Endothelial cell of hepatic sinusoid (primary cell): ENCODE measurements around the gene RAPGEF1.
"Not testable (repeated sequence)": the region's sequence is repeated elsewhere in the genome, so short reads cannot be mapped to it uniquely, and the experiment has no call there.

ENCODE experiments used
- in situ Hi-C: cut with HindIII; loops from 2 replicates; pipeline ENCODE4 v1.10.0; 2017; ENCODE audit warnings: low sequenced_read_pairs

RAPGEF1 gene

DNA sequence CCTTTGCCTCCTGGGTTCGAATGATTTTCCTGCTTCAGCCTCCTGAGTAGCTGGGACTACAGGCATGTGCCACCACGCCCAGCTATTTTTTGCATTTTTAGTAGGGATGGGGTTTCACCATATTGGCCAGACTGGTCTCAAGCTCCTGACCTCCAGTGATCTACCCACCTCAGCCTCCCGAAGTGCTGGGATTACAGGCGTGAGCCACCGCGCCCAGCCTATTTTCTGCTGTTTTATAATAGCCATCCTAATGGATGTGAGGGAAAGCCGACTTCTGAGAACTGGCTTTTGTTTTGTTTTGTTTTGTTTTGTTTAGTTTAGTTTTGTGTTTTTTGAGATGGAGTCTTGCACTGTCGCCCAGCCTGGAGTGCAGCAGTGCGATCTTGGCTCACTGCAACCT is 13.9 kb upstream of the RAPGEF1 start:
- in situ Hi-C loops: not testable (repeated sequence)

DNA sequence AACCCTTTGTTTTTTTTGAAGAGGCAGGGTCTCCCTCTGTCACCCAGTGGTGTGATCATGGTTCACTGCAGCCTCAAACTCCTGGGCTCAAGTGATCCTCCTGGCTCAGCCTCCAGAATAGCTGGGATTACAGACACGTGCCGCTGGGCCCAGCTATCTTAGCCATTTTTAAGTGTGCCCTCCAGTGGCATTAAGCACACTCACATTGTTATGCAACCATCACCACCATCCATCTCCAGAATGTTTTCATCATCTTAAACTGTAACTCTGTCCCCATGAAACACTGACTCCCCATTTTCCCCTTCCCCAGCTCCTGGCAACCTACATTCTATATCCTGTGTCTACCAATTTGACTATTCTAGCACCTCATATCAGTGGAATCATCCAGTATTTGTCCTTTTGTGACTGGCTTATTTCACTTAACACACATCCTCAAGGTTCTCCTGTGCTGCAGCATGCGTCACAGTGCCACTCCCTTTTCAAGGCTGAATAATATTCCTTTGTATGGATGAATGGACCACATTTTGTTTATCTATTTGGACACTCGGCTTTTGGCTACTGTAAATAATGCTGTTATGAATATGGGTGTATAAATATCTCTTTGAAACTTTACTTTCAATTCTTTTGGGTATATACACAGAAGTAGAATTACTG is 12.5 kb upstream of the RAPGEF1 start:
- in situ Hi-C loops: no loop called here

GRCh38 chr9:131748411-131748955 is 8.6 kb upstream of the RAPGEF1 start:
- in situ Hi-C loops: no loop called here

- in situ Hi-C loops: no loop called here
These were observed 7.5 kb upstream of the RAPGEF1 start for GRCh38 chr9:131747352-131747751.

DNA sequence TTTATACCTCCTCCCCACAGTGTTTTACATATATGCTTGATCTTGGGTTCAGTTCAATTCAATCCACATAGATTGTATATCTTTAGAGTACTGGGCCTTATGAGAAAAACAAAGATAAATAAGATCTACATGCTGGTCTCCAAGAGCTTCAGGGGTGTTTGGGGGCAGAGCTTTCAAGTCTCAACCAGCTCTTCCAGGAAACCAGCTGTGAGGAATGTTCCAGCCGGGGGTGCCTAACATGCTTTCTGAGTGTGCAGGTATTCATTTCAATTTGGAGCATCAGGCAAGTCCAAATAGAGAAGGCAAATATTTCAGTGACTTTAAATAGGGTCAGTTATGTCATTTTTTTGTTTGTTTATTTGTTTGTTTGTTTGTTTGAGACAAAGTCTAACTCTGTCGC is 5.7 kb upstream of the RAPGEF1 start:
- in situ Hi-C loops: no loop called here

DNA sequence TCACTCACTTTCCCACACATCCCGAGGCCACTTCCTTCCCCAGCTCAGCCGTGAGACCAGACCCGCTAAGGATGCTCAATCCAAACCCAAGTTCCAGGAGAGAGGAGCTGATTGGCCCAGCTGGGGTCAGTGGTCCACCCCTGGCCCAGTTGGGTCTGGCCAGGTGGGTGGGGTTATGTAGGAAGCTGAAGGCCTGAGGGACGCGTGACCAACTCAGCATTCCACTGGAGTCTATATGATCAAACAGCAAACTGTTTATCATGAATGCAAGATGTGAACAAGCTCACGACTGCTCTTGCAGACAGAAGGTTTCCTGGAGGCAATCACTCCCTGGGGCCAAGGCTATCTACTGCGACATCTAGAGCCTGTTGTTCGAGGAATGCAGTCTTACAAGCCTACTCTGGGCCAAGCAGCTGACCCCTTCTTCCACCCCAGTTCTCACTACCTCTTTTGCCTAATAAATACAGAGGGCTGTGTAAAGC is 4.9 kb upstream of the RAPGEF1 start:
- in situ Hi-C loops: no loop called here

GRCh38 chr9:131744171-131744719 is 4.4 kb upstream of the RAPGEF1 start:
- in situ Hi-C loops: no loop called here

DNA sequence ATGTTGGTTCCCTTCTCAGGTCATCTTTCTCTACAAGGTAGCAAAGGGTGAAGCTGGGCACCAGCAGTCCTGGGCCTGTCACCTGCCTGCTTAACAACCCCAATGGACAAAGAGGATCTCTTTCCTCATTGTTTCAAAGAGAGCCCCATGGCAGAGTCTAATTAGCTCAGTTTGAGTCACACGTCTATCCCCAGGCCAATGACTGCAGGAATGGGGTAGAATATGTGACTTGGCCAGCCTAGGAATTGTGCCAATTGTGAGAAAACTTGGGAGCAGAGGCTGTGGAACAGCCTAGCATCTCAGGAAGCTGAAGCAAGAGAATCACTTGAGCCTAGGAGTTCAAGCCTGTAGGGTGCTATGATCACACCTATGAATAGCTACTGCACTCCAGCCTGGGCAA is 3.6 kb upstream of the RAPGEF1 start:
- in situ Hi-C loops: no loop called here

DNA sequence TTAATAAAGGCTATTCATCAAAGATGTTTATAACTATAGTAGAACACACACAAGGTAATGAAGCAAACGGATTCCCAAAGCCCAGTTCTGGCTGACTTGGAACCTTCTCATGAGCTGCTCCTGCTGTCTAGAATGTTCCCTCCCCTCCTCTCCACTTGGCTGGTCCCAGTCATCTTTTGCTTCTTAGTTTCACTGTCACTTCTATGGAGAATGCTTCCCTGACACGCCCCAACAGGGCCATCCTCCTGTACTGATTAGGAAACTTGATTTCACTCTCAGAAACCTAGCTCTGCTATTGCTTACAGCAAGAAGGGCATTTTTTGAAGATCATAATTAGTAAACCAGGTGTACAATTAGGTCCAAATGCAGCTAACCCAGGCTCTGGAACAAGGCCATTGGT is 3.2 kb upstream of the RAPGEF1 start:
- in situ Hi-C loops: no loop called here

GRCh38 chr9:131740898-131741297 is 1.0 kb upstream of the RAPGEF1 start:
- in situ Hi-C loops: no loop called here

GRCh38 chr9:131739133-131739958 is 530 bp downstream of the RAPGEF1 start:
- in situ Hi-C loops: no loop called here

DNA sequence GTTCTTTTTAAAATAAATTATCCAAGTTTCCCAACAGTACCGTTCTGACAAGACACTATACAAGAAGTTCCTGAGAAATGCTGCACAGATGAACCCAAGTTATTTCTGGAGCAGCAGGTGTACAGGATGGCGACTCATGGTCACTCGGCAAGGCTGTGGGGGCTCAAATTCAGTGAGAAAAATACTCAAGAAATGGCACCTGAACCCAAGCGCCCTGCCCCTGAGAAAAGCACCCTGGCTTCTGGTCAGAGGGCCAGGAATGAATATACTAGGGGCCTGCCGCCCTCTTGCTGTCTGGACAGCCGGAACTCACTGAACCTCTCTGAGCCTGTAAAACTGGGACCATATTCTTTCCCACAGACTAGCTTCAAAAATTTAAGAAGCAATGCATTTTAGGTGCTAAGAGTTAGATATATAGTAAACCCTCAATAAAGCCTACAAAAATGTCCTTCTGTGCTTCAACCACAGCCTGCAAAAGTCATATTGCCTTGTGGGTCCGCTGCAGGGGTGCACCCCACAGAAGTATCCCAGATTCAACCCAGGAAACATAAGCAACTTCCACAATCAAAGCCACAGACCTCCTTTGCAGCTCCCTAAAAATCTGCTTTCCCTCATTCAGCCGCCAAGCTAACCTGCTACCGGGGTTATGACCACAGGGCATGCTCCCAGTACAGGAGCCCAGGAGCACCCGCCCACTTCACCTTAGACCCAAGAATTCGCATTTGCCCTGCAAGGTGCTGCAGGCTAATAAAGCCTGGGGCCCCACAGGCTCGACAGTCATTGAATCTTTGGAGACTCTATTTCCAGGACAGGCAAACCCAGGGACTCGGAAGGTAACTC is 1.4 kb downstream of the RAPGEF1 start:
- in situ Hi-C loops: no loop called here

DNA sequence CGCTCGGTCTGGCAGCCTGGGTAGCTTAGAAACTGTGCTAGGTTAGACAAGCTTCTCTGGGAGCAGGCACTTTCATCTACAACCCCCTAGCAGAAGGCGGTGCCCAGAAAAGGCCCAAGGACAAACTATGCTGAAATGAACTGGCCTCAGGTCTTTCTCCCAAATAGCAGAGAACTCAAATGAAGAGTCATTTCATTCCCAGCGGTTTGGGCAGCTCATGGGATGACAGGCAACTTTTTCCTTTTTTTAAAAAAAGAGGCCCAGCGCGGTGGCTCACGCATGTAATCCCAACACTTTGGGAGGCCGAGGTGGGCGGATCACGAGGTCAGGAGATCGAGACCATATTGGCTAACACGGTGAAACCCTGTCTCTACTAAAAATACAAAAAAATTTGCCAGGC is 2.5 kb downstream of the RAPGEF1 start:
- in situ Hi-C loops: no loop called here

DNA sequence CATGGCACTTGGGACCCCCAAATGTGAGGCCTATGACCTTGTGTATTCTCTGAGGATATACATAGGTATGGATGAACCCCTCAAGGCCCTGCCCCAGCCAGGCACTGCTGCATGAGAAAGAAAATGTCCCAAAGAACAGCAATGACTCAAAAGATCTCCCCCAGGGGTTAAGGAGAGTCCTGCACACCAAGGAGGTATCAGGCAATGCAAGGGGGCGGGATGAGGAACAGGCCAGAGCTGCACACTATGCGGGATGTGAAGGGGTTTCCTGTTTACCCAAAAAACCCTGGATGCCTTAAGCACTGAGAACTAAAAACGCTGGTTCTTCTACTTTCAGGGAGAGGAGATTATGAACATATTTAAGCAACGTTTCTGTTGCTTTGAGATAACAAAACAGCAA is 3.4 kb downstream of the RAPGEF1 start:
- in situ Hi-C loops: no loop called here

DNA sequence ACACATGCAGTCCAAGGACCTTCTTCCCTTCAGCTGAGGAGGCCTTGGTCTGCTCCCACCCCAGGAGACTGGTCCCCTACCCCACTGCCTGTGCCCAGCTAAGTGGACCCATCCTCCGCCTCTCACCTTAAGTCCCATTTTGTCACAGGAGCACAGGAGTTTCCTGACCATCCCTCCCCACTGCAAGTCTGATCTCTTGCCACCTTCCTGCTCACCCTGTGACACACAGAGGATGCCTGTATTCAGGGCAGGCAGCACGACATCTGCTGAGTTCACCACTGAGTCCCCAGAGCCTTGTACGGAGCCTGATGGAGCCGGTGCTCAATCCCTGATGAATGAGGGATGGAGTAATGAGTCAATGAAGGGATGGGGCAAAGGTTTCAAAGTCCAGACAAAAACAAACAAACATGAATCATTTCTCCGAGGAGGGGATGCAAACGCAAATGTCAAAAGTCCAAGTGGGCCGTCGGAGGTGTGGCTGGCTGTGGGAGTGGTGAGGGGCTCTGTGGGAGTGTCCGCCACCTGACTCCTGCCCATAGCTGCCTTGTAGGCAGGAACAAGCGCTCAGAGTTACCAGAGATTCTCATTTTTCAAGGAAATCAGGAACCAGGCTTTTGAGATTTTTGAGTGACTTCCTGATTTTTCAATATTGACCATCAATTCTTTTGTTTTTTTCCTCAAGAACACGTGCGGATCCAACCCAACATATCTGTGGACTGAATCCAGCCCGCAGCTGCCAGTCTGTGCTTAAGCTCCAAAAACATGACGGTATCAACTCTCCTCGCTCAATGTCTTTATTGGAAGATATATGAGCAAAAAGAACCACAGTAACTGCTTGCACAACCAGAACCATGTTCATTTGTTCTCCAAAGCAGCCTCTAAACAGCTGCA is 4.4 kb downstream of the RAPGEF1 start:
- in situ Hi-C loops: no loop called here

- in situ Hi-C loops: no loop called here
These were observed 5.1 kb downstream of the RAPGEF1 start for GRCh38 chr9:131734781-131735180.

DNA sequence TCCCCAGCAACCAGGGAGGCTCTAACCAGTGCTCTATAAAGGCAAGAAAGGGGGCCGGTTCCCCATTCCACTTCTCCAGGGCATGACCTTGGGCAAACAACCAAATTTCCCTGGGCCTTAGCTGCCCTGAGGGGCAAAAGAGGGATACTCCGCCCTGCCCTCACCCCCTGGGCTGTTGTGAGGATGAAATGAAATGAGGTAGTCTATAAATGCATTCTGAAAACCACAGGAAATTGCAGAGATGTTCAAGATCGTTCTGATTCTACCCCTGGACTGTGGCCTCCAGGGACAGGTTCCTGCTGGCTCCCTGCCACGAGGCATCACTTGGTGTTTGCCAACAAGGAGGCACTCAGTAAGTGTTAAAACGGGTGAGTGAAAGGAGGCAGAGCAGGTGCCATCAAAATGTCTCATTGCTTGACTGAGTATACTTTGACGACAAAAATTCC is 5.7 kb downstream of the RAPGEF1 start:
- in situ Hi-C loops: no loop called here

GRCh38 chr9:131733541-131734061 is 6.3 kb downstream of the RAPGEF1 start:
- in situ Hi-C loops: no loop called here

DNA sequence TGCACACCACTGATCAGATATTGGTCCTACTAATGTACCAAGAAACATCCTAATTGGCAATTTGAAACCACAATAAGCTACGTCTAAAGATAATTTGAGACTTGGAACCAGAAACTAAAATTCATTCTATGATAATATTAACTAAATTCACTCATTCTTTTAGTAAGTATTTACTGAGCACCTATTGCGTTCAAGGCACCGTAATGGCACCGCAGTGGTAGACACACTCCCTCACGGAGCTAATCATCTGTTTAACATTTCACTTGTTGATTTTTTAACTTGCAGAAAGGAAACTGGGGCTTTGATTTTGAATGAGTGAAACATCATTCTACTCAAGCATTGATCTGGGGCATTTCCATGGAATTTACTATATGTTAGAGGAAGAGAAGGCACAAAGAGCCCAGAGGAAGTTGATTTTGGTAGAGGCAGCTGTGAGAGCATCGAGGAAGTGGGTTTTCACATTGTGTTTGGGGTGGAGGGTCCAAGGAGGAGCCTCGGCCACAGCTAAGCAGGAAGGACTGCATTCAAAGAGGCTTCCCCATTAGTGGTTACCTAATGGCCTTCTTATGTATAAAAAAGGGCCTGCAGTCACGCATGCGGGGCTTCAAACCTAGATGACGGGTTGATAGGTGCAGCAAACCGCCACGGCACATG is 7.1 kb downstream of the RAPGEF1 start:
- in situ Hi-C loops: no loop called here
